Ishikawa (cell line): ENCODE measurements around the gene ZFP91.

Source experiments
- CREB1 ChIP-seq: IDR thresholded peaks from 2 replicates; pipeline ENCODE4 v1.6.1; 2012; ENCODE audit warnings: low read depth
- RAD21 ChIP-seq: IDR thresholded peaks from 2 replicates; pipeline ENCODE4 v1.6.1; 2012; ENCODE audit warnings: low read depth

DNA sequence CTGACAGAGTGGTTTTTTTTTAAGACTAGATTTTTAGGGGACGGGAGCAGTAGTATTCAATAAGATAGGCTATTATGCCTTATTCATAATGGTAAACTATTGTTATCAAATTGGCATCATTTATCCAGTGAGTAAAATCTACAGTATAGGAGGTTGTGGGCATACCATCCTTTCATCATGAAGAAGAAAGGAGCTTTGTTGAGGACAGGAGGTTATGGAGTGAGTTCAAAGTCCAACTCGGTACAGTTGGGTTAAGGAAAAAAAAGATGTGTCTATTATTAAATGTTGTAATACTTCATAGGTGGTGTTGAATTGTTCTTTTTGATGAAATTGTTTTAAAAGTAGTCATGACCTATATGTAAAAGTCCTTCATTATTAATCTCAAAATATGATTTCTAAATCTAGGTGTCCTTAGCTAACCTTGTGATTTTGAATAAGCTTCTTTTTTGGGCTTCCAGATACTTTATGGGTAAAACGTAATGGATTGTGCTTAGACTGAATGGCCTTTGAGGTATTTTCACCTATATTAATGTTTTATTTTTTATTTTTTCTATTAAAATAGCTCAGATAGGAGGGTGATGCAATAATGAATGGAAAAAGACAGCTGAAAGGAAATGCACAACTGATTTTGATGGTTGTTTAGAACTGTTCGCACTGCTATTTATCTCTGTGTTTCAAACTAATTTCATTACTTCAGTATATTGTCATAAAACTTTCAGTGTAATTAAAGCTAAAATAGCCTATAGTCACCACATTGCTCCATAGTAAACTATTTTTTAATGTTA is 28.3 kb downstream of the ZFP91 start:
- no peak for TF ChIP-seq RAD21
- no peak for TF ChIP-seq CREB1
